KMS-11 (cell line): ENCODE results near the gene PDE8B.

Experiments
- H2AFZ ChIP-seq: fragments of 200-600 bp; sonication (generic); 2 replicates; pipeline ENCODE4 v1.6.1; 2016; ENCODE audit warnings: antibody characterized with exemption, mixed run types, low read depth
- H3K27ac ChIP-seq: fragments of 200-600 bp; sonication (generic); 2 replicates; pipeline ENCODE4 v1.6.1; 2016; ENCODE audit warnings: mild to moderate bottlenecking, mixed run types
- H3K27me3 ChIP-seq: fragments of 200-600 bp; sonication (generic); 2 replicates; pipeline ENCODE4 v1.6.1; 2017; ENCODE audit warnings: mild to moderate bottlenecking, low read depth, mixed run types, moderate library complexity; ENCODE audit not compliant: insufficient read depth
- H3K36me3 ChIP-seq: fragments of 200-600 bp; sonication (generic); 2 replicates; pipeline ENCODE4 v1.6.1; 2017; ENCODE audit warnings: mild to moderate bottlenecking, mixed run types; ENCODE audit not compliant: insufficient read depth
- H3K4me1 ChIP-seq: fragments of 200-600 bp; sonication (generic); 2 replicates; pipeline ENCODE4 v1.6.1; 2016; ENCODE audit warnings: mild to moderate bottlenecking, low read depth, mixed run types; ENCODE audit not compliant: poor library complexity, severe bottlenecking
- H3K4me2 ChIP-seq: fragments of 200-600 bp; sonication (generic); 2 replicates; pipeline ENCODE4 v1.7.0; 2016; ENCODE audit warnings: mild to moderate bottlenecking, mixed run types
- H3K4me3 ChIP-seq: fragments of 200-600 bp; sonication (generic); IDR thresholded peaks from 2 replicates; pipeline ENCODE4 v1.6.1; 2017; ENCODE audit warnings: low read depth, low read length, mixed read lengths; ENCODE audit not compliant: insufficient read depth
- H3K79me2 ChIP-seq: fragments of 200-600 bp; sonication (generic); 2 replicates; pipeline ENCODE4 v1.6.1; 2016; ENCODE audit warnings: low read depth, mixed run types; ENCODE audit not compliant: insufficient read depth
- H3K9ac ChIP-seq: fragments of 200-600 bp; sonication (generic); 2 replicates; pipeline ENCODE4 v1.6.1; 2016; ENCODE audit warnings: mild to moderate bottlenecking, mixed run types
- H4K20me1 ChIP-seq: fragments of 200-600 bp; sonication (generic); 2 replicates; pipeline ENCODE4 v1.6.1; 2016; ENCODE audit warnings: mild to moderate bottlenecking, mixed run types; ENCODE audit not compliant: insufficient read depth
- TF ChIP-seq, protein P1 (sequence below): fragments of 200-600 bp; sonication (generic); conservative IDR thresholded peaks from 2 replicates; pipeline ENCODE4 v1.6.1; 2017; ENCODE audit warnings: low read depth, mild to moderate bottlenecking, antibody characterized with exemption, low read length, moderate library complexity, mixed read lengths

Gene PDE8B

DNA sequence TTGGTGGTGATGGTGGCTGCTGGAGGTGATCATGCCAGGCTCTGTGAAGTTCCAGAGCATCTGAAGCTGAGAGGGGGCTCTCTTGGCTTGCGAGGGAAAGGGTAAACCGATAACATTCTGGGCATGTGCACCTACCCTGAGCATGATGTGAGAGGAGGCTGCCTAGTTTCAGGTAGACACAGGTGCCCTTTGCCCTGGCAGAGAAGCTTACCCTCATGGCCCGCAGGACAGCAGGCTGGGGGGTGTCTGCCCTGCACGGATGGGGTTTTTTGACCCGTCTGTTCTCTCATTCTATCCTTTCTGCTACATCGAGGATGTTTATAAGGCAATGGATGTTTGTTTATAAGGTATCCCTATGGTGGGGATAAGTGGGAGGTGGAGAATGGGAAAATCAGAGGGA, 148.8 kb downstream of the PDE8B start:
- H3K4me1 ChIP-seq, result peaks cover 17% of the 10 kb centered on the region
- no peak overlapping the region for H2AFZ ChIP-seq
- H4K20me1 ChIP-seq, result no peaks in the 10 kb centered on the region
- H3K36me3 ChIP-seq, result no peaks in the 10 kb centered on the region
- no peak overlapping the region for H3K9ac ChIP-seq
- TF ChIP-seq, protein P1, sequence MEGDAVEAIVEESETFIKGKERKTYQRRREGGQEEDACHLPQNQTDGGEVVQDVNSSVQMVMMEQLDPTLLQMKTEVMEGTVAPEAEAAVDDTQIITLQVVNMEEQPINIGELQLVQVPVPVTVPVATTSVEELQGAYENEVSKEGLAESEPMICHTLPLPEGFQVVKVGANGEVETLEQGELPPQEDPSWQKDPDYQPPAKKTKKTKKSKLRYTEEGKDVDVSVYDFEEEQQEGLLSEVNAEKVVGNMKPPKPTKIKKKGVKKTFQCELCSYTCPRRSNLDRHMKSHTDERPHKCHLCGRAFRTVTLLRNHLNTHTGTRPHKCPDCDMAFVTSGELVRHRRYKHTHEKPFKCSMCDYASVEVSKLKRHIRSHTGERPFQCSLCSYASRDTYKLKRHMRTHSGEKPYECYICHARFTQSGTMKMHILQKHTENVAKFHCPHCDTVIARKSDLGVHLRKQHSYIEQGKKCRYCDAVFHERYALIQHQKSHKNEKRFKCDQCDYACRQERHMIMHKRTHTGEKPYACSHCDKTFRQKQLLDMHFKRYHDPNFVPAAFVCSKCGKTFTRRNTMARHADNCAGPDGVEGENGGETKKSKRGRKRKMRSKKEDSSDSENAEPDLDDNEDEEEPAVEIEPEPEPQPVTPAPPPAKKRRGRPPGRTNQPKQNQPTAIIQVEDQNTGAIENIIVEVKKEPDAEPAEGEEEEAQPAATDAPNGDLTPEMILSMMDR, result no peak
- H3K27ac ChIP-seq, result no peak overlapping the region
- H3K4me2 ChIP-seq, result no peak overlapping the region
- H3K79me2 ChIP-seq, result no peaks in the 10 kb centered on the region
- H3K4me3 ChIP-seq, result no peak overlapping the region
- no peaks in the 10 kb centered on the region for H3K27me3 ChIP-seq

DNA sequence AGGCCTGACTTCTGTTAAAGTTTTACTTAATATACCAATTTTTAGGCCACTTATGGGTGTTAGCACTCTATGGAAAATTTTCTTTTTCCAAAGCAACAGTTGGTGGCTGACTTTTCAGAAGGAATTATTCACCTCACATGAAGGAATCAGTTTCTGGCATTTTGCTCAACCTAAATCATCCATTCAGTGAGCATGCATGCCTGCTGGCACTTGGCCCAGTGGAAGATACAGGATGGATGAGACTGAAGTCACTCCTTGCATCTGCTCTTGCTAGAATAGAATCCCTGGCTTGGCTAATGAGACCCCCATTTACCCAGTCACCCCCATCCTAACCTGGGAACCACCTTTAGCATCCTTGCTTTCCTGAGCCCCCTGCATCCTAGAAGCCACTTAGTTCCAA, 149.9 kb downstream of the PDE8B start:
- TF ChIP-seq, protein P1, result no peak
- Histone ChIP-seq H3K4me3 (no peak overlapping the region), H3K4me1 (peaks cover 17% of the 10 kb centered on the region)

DNA sequence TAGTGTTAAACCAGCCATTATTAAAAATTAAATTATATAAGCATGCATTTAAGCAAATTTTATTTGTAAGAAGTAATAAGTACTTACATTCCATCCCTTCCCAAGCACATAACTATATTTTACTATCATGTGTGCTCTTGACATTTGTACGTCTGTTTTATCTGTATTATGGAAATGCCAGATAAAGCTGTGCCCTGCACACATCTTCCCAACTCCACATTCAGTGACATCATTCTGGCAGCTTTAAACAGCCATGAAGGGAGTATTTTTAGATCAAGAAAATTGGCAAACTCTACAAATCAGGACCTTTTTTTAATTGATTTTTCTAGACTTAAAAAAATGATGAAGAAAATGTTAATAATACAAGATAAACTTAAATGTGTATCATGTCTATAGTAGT, 150.5 kb downstream of the PDE8B start:
- H3K36me3 ChIP-seq, result no peaks in the 10 kb centered on the region
- no peaks in the 10 kb centered on the region for H3K27me3 ChIP-seq
- H3K27ac ChIP-seq, result no peak overlapping the region
- TF ChIP-seq, protein P1, result no peak
- H3K4me2 ChIP-seq, result no peak overlapping the region
- H3K79me2 ChIP-seq, result no peaks in the 10 kb centered on the region
- no peak overlapping the region for H3K9ac ChIP-seq
- no peak overlapping the region for H3K4me3 ChIP-seq
- peaks cover 16% of the 10 kb centered on the region for H3K4me1 ChIP-seq
- H4K20me1 ChIP-seq, result no peaks in the 10 kb centered on the region
- no peak overlapping the region for H2AFZ ChIP-seq

More for the DNA sequence above, 149.9 kb downstream of the PDE8B start:
- H3K27ac ChIP-seq, result no peak overlapping the region
- no peaks in the 10 kb centered on the region for H3K36me3 ChIP-seq
- H3K4me2 ChIP-seq, result no peak overlapping the region
- no peak overlapping the region for H3K9ac ChIP-seq
- no peaks in the 10 kb centered on the region for H3K79me2 ChIP-seq
- no peak overlapping the region for H2AFZ ChIP-seq
- no peaks in the 10 kb centered on the region for H3K27me3 ChIP-seq
- H4K20me1 ChIP-seq, result no peaks in the 10 kb centered on the region

DNA sequence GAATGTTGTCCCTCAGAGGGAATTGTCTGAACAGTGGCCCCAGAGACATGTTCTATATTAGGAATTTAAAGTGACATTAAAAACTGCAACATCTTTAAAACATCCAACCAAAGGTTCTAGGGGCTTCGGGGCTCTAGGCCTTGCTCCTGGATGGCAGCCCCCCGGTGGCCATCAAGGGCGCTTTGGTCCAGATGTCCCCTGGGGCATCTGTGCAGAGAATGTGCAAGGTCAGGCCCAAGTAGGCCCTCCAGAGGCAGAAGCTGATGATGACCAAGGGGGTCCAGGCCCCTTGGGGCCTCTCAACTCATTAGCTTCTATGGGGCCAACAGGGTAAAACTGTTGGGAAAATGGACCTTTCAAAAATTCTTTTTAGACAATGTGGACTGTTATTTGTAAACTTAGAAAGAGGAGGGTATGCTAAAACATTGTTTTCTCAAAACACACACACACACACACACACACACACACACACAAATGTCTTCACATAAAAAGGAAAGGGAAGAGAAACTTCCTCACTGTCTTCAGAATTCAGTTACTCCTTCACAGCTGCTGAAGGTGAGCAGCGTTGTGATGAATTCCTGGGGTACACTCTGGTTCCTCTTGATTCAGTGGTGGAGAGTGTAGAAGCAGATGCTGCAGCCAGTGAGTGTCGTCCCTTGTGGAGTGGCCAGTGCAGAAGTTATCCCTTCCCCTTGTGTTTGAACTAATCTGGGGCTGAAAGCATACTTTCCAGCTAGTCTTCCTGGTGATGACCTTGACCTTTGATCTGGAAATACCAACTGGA, 156.4 kb downstream of the PDE8B start:
- H4K20me1 ChIP-seq, result no peaks in the 10 kb centered on the region
- no peak overlapping the region for H3K27ac ChIP-seq
- no peak overlapping the region for H3K9ac ChIP-seq
- no peaks in the 10 kb centered on the region for H3K36me3 ChIP-seq
- no peak overlapping the region for H3K4me2 ChIP-seq
- H3K4me1 ChIP-seq, result no peaks in the 10 kb centered on the region
- H3K27me3 ChIP-seq, result no peaks in the 10 kb centered on the region
- TF ChIP-seq, protein P1, result no peak
- H3K79me2 ChIP-seq, result no peaks in the 10 kb centered on the region
- no peak overlapping the region for H2AFZ ChIP-seq
- no peak overlapping the region for H3K4me3 ChIP-seq
